OCI-LY1 (cell line): ENCODE measurements around the gene LRRC51.

Experiments
- CTCF ChIP-seq: fragments of 200-600 bp; sonication (generic), shearing (Covaris generic); IDR thresholded peaks from 2 replicates; pipeline ENCODE4 v1.5.1; 2017; ENCODE audit warnings: mild to moderate bottlenecking, antibody characterized with exemption, low read length, moderate library complexity, mixed read lengths
- EZH2 ChIP-seq: fragments of 200-600 bp; sonication (generic), shearing (Covaris generic); IDR thresholded peaks from 2 replicates; pipeline ENCODE4 v1.8.0; 2017; ENCODE audit warnings: borderline replicate concordance, mixed run types, mild to moderate bottlenecking, antibody characterized with exemption, low read length, moderate library complexity, mixed read lengths

- TF ChIP-seq EZH2 (no peak), CTCF (no peak)
Observed at GRCh38 chr11:72075756-72076155, 4.9 kb upstream of the LRRC51 start.
